Neural cell (in vitro differentiated cells): Measurements from ENCODE around the gene TMTC3.

Source experiments
- CTCF ChIP-seq: fragments of 450-650 bp; IDR thresholded peaks from 2 replicates; pipeline ENCODE4 v1.5.1; 2014; ENCODE audit warnings: antibody characterized with exemption, mild to moderate bottlenecking, moderate library complexity; ENCODE audit not compliant: poor library complexity, severe bottlenecking
- EZH2 ChIP-seq: fragments of 200-600, 300-800 bp; shearing (Covaris generic), sonication (generic); IDR thresholded peaks from 2 replicates; pipeline ENCODE4 v1.6.1; 2014; ENCODE audit warnings: antibody characterized with exemption, low read length, borderline replicate concordance, mild to moderate bottlenecking; ENCODE audit not compliant: insufficient read depth, poor library complexity, severe bottlenecking
- POLR2AphosphoS5 ChIP-seq: IDR thresholded peaks from 2 replicates; pipeline ENCODE4 v1.6.1; 2012
- SMC3 ChIP-seq: fragments of 450-650 bp; conservative IDR thresholded peaks from 2 replicates; pipeline ENCODE4 v1.6.1; 2014; ENCODE audit warnings: antibody characterized with exemption, mild to moderate bottlenecking, moderate library complexity; ENCODE audit not compliant: poor library complexity
- TF ChIP-seq, protein P1 (sequence below): IDR thresholded peaks from 2 replicates; pipeline ENCODE4 v1.6.1; 2012; ENCODE audit warnings: borderline replicate concordance

GRCh38 chr12:88122666-88123065 lies 19.4 kb upstream of the TMTC3 start:
- TF ChIP-seq SMC3 (no peak), CTCF (no peak), POLR2AphosphoS5 (no peak), EZH2 (no peak)
- TF ChIP-seq, protein P1, sequence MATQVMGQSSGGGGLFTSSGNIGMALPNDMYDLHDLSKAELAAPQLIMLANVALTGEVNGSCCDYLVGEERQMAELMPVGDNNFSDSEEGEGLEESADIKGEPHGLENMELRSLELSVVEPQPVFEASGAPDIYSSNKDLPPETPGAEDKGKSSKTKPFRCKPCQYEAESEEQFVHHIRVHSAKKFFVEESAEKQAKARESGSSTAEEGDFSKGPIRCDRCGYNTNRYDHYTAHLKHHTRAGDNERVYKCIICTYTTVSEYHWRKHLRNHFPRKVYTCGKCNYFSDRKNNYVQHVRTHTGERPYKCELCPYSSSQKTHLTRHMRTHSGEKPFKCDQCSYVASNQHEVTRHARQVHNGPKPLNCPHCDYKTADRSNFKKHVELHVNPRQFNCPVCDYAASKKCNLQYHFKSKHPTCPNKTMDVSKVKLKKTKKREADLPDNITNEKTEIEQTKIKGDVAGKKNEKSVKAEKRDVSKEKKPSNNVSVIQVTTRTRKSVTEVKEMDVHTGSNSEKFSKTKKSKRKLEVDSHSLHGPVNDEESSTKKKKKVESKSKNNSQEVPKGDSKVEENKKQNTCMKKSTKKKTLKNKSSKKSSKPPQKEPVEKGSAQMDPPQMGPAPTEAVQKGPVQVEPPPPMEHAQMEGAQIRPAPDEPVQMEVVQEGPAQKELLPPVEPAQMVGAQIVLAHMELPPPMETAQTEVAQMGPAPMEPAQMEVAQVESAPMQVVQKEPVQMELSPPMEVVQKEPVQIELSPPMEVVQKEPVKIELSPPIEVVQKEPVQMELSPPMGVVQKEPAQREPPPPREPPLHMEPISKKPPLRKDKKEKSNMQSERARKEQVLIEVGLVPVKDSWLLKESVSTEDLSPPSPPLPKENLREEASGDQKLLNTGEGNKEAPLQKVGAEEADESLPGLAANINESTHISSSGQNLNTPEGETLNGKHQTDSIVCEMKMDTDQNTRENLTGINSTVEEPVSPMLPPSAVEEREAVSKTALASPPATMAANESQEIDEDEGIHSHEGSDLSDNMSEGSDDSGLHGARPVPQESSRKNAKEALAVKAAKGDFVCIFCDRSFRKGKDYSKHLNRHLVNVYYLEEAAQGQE, result no peak
